Erythroblast (primary cell): Measurements from ENCODE around the gene PCNT.

Experiments
- DNase-seq, 2 experiments: peaks; one replicate each; lab custom pipeline; 2025; lab: John Stamatoyannopoulos, UW
- GATA1 ChIP-seq: IDR thresholded peaks from 2 replicates; pipeline ENCODE4 v1.6.1; 2011; ENCODE audit warnings: low read depth, mild to moderate bottlenecking, control low read depth, low read length, moderate library complexity
- POLR2A ChIP-seq: IDR thresholded peaks from 2 replicates; pipeline ENCODE4 v1.6.1; 2011; ENCODE audit warnings: mild to moderate bottlenecking, low read length

PCNT gene

GRCh38 chr21:46482846-46483231 is 158.9 kb downstream of the PCNT start:
- no peak for TF ChIP-seq GATA1
- no peak for TF ChIP-seq POLR2A

GRCh38 chr21:46483300-46484295 is 159.6 kb downstream of the PCNT start:
- DNase-seq = peak; percentile 47 to 55
- TF ChIP-seq GATA1 (no peak), POLR2A (no peak)

More at GRCh38 chr21:46482846-46483231, 158.9 kb downstream of the PCNT start:
- DNase-seq = no peak

GRCh38 chr21:46486481-46487126 is 162.6 kb downstream of the PCNT start:
- TF ChIP-seq POLR2A = no peak
- TF ChIP-seq GATA1 = no peak
- peak in 1 of 2 experiments; percentile 16 for DNase-seq

- TF ChIP-seq GATA1 (no peak), POLR2A (no peak)
Observed at GRCh38 chr21:46489162-46489663, 165.3 kb downstream of the PCNT start.

GRCh38 chr21:46489800-46490199 is 165.8 kb downstream of the PCNT start:
- no peak for DNase-seq
- TF ChIP-seq GATA1 = no peak

More at GRCh38 chr21:46489162-46489663, 165.3 kb downstream of the PCNT start:
- DNase-seq = no peak

GRCh38 chr21:46491553-46491952 is 167.6 kb downstream of the PCNT start:
- TF ChIP-seq POLR2A (no peak), GATA1 (no peak)
- no peak for DNase-seq

- TF ChIP-seq GATA1 = no peak
- no peak for DNase-seq
Observed at GRCh38 chr21:46492851-46493250, 168.9 kb downstream of the PCNT start.

GRCh38 chr21:46493828-46494227 is 169.9 kb downstream of the PCNT start:
- no peak for TF ChIP-seq POLR2A
- TF ChIP-seq GATA1 = no peak
- DNase-seq = no peak
